ENCODE data around the gene HCN1.

DNA sequence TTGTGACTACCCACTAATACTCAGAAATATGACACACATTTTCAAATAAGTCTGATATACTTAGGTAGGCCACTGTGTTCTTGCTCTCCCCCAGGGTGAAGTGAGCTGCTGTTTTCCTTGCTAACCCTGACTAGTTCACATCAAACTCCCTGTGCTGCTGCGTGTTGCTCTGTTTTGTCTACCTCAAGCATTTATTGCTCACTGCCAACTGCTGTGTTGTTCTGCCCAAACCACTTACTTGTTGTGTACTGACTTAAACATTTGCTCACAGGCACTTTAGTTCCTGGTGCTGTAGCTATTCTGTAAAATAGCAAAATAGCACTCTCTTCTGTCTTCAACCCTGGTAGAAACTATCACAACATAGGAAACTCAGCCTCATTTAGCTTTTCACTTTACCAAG, 255.7 kb downstream of the HCN1 start:
- TF ChIP-seq CREB1 (IDR thresholded peaks at IDR 0.05) (no peak), CREB1 (CRISPR knock-in tag; IDR thresholded peaks at IDR 0.05) (no peak), MXI1 (IDR thresholded peaks at IDR 0.05; ENCODE audit: borderline replicate concordance, low read depth, low read length) (no peak), POLR2A (IDR thresholded peaks at IDR 0.05; ENCODE audit: insufficient read depth in 1 of 2, low read depth in 2 of 2, low read length in 2 of 2) (no peak), THAP9 (CRISPR knock-in tag; IDR thresholded peaks at IDR 0.05; ENCODE audit: borderline replicate concordance) (no peak), PRPF4 (IDR thresholded peaks at IDR 0.05; ENCODE audit: low read depth, low read length, poor library complexity, severe bottlenecking) (no peak), BRCA1 (CRISPR knock-in tag; IDR thresholded peaks at IDR 0.05) (no peak), ZNF292 (CRISPR knock-in tag; IDR thresholded peaks at IDR 0.05; ENCODE audit: borderline replicate concordance, low read depth) (no peak), PREB (CRISPR knock-in tag; IDR thresholded peaks at IDR 0.05) (no peak), SMC3 (IDR thresholded peaks at IDR 0.05; ENCODE audit: low read length) (no peak), TAF1 (CRISPR knock-in tag; IDR thresholded peaks at IDR 0.05) (no peak)
- TF ChIP-seq, protein P1, sequence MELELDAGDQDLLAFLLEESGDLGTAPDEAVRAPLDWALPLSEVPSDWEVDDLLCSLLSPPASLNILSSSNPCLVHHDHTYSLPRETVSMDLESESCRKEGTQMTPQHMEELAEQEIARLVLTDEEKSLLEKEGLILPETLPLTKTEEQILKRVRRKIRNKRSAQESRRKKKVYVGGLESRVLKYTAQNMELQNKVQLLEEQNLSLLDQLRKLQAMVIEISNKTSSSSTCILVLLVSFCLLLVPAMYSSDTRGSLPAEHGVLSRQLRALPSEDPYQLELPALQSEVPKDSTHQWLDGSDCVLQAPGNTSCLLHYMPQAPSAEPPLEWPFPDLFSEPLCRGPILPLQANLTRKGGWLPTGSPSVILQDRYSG (CRISPR knock-in tag; IDR thresholded peaks at IDR 0.05): no peak
- TF ChIP-seq, protein P2, sequence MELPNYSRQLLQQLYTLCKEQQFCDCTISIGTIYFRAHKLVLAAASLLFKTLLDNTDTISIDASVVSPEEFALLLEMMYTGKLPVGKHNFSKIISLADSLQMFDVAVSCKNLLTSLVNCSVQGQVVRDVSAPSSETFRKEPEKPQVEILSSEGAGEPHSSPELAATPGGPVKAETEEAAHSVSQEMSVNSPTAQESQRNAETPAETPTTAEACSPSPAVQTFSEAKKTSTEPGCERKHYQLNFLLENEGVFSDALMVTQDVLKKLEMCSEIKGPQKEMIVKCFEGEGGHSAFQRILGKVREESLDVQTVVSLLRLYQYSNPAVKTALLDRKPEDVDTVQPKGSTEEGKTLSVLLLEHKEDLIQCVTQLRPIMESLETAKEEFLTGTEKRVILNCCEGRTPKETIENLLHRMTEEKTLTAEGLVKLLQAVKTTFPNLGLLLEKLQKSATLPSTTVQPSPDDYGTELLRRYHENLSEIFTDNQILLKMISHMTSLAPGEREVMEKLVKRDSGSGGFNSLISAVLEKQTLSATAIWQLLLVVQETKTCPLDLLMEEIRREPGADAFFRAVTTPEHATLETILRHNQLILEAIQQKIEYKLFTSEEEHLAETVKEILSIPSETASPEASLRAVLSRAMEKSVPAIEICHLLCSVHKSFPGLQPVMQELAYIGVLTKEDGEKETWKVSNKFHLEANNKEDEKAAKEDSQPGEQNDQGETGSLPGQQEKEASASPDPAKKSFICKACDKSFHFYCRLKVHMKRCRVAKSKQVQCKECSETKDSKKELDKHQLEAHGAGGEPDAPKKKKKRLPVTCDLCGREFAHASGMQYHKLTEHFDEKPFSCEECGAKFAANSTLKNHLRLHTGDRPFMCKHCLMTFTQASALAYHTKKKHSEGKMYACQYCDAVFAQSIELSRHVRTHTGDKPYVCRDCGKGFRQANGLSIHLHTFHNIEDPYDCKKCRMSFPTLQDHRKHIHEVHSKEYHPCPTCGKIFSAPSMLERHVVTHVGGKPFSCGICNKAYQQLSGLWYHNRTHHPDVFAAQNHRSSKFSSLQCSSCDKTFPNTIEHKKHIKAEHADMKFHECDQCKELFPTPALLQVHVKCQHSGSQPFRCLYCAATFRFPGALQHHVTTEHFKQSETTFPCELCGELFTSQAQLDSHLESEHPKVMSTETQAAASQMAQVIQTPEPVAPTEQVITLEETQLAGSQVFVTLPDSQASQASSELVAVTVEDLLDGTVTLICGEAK (IDR thresholded peaks at IDR 0.05): no peak
- TF ChIP-seq, protein P2 (CRISPR knock-in tag; IDR thresholded peaks at IDR 0.05): no peak

Measured in HepG2 (cell line).